K562 (cell line): ENCODE measurements around the gene EBI3. TPM values are rescaled to one million over a fixed set of nuclear protein-coding genes. Genes with fewer than 3 reads are reported as not detected.

ENCODE experiments used
- ARID1B ChIP-seq: fragments of 450-650 bp; IDR thresholded peaks from 2 replicates; pipeline ENCODE4 v1.6.1; 2016; ENCODE audit warnings: antibody characterized with exemption, mild to moderate bottlenecking, inconsistent platforms
- ASH1L ChIP-seq: fragments of 450-650 bp; IDR thresholded peaks from 2 replicates; pipeline ENCODE4 v1.6.1; 2018; ENCODE audit warnings: borderline replicate concordance, mild to moderate bottlenecking, low read depth; ENCODE audit not compliant: partially characterized antibody
- CBX3 ChIP-seq, 2 experiments: IDR thresholded peaks; 1 replicate in 1 of 2; 2 replicates in 1 of 2; pipeline ENCODE4 v1.6.1; 2012; ENCODE audit warnings: inconsistent platforms in 2 of 2, low read length in 2 of 2, borderline replicate concordance in 1 of 2, control low read depth in 1 of 2
- CREB3 ChIP-seq: fragments of 450-650 bp; conservative IDR thresholded peaks from 2 replicates; pipeline ENCODE4 v1.6.1; 2016; ENCODE audit warnings: missing genetic modification characterization, low read depth, mild to moderate bottlenecking, missing compliant biosample characterization, moderate library complexity
- FIP1L1 ChIP-seq: fragments of 200-400 bp; formaldehyde crosslinking; IDR thresholded peaks from 2 replicates; pipeline ENCODE4 v1.6.1; 2018; ENCODE audit warnings: mild to moderate bottlenecking, low read depth, low read length; ENCODE audit not compliant: poor library complexity, severe bottlenecking
- FOXM1 ChIP-seq, 2 experiments: fragments of 450-650 bp in 1 of 2; sonication (generic) in 1 of 2; formaldehyde crosslinking in 1 of 2; IDR thresholded peaks; 2 replicates each; pipeline versions ENCODE4 v1.6.1 to v1.9.0; 2017 to 2022; ENCODE audit warnings: low read depth in 2 of 2, mild to moderate bottlenecking in 2 of 2, missing genetic modification reagents in 1 of 2, moderate library complexity in 1 of 2
- GABPA ChIP-seq: fragments of 200-800 bp; sonication (Bioruptor generic); conservative IDR thresholded peaks from 2 replicates; pipeline ENCODE4 v1.6.1; 2016; ENCODE audit warnings: low read depth, missing genetic modification characterization, missing compliant biosample characterization
- HDAC2 ChIP-seq: fragments of 450-650 bp; IDR thresholded peaks from 2 replicates; pipeline ENCODE4 v1.6.1; 2016; ENCODE audit warnings: mild to moderate bottlenecking
- NFIX ChIP-seq: fragments of 250-450 bp; sonication (Bioruptor Pico); IDR thresholded peaks from 2 replicates; pipeline ENCODE4 v1.4.0; 2020; ENCODE audit warnings: low read depth, mild to moderate bottlenecking, moderate library complexity
- POLR2A ChIP-seq: fragments of 450-650 bp; conservative IDR thresholded peaks from 2 replicates; pipeline ENCODE4 v1.6.1; 2016
- RNF219 ChIP-seq: fragments of 250-450 bp; sonication (Bioruptor Pico); IDR thresholded peaks from 2 replicates; pipeline ENCODE4 v1.5.0; 2022; ENCODE audit warnings: mild to moderate bottlenecking
- SPI1 ChIP-seq: IDR thresholded peaks from 2 replicates; pipeline ENCODE4 v1.6.1; 2011; ENCODE audit warnings: low read depth, low read length, control low read depth, borderline replicate concordance
- ZBTB49 ChIP-seq: sonication (generic); formaldehyde crosslinking; IDR thresholded peaks from 2 replicates; pipeline ENCODE4 v1.8.0; 2022; ENCODE audit warnings: missing genetic modification reagents, mild to moderate bottlenecking, borderline replicate concordance
- polyA plus RNA-seq, 8 experiments: library from polyadenylated mRNA; depleted of rRNA in 4 of 8; stranded (reverse) in 5 of 8; unstranded in 3 of 8; fragments of >200 nt; fragmentation: Nextera tagmentation in 2 of 8; fragmentation: Illumina TruSeq in 1 of 8; extraction: Ambion mirVana in 2 of 8; extraction: Trizol in 1 of 8; gene quantifications; 2 replicates each; pipeline versions ENCODE4 v1.2.1 to v1.2.3, GENCODE V29; 2011 to 2014; ENCODE audit warnings: inconsistent platforms in 1 of 8, missing spikeins in 1 of 8
- total RNA-seq, 7 experiments: library from RNA; depleted of rRNA in 6 of 7; stranded (reverse); fragments of >200 nt in 6 of 7; fragmentation: Illumina TruSeq in 2 of 7; extraction: Trizol in 2 of 7; gene quantifications; 2 replicates each; pipeline versions ENCODE4 v1.2.1 to v1.2.3, GENCODE V29; 2011 to 2021; ENCODE audit warnings: low replicate concordance in 1 of 7
- TF ChIP-seq, protein P1 (sequence below): fragments of 250-450 bp; sonication (Bioruptor Pico); IDR thresholded peaks from 2 replicates; pipeline ENCODE4 v1.4.0; 2020

EBI3 gene
- total and polyA plus RNA-seq, 9 of the 15 experiments (the other 6 are each of a cell fraction or from before 2014, with no cell fraction given): 0.08 to 0.35 (median 0.22) TPM; not detected in 6

GRCh38 chr19:4246767-4247593, 17.7 kb downstream of the EBI3 start, which contains the start of gene YJU2 (continued):
- no peak for TF ChIP-seq ZBTB49 (CRISPR knock-in tag)
- no peak for TF ChIP-seq RNF219 (CRISPR knock-in tag)
- no peak for TF ChIP-seq NFIX (CRISPR knock-in tag)
- peak; percentile 67 for TF ChIP-seq HDAC2
- peak; percentile 67; the same call in 1 of the 2 replicates for TF ChIP-seq SPI1
- TF ChIP-seq CBX3 (IDR thresholded peaks at IDR 0.05; ENCODE audit: borderline replicate concordance in 1 of 2, low read length in 2 of 2): peak in 1 of 2 experiments; percentile 98; a peak in 2 of 3 replicates
- no peak for TF ChIP-seq ARID1B
- TF ChIP-seq, protein P1, sequence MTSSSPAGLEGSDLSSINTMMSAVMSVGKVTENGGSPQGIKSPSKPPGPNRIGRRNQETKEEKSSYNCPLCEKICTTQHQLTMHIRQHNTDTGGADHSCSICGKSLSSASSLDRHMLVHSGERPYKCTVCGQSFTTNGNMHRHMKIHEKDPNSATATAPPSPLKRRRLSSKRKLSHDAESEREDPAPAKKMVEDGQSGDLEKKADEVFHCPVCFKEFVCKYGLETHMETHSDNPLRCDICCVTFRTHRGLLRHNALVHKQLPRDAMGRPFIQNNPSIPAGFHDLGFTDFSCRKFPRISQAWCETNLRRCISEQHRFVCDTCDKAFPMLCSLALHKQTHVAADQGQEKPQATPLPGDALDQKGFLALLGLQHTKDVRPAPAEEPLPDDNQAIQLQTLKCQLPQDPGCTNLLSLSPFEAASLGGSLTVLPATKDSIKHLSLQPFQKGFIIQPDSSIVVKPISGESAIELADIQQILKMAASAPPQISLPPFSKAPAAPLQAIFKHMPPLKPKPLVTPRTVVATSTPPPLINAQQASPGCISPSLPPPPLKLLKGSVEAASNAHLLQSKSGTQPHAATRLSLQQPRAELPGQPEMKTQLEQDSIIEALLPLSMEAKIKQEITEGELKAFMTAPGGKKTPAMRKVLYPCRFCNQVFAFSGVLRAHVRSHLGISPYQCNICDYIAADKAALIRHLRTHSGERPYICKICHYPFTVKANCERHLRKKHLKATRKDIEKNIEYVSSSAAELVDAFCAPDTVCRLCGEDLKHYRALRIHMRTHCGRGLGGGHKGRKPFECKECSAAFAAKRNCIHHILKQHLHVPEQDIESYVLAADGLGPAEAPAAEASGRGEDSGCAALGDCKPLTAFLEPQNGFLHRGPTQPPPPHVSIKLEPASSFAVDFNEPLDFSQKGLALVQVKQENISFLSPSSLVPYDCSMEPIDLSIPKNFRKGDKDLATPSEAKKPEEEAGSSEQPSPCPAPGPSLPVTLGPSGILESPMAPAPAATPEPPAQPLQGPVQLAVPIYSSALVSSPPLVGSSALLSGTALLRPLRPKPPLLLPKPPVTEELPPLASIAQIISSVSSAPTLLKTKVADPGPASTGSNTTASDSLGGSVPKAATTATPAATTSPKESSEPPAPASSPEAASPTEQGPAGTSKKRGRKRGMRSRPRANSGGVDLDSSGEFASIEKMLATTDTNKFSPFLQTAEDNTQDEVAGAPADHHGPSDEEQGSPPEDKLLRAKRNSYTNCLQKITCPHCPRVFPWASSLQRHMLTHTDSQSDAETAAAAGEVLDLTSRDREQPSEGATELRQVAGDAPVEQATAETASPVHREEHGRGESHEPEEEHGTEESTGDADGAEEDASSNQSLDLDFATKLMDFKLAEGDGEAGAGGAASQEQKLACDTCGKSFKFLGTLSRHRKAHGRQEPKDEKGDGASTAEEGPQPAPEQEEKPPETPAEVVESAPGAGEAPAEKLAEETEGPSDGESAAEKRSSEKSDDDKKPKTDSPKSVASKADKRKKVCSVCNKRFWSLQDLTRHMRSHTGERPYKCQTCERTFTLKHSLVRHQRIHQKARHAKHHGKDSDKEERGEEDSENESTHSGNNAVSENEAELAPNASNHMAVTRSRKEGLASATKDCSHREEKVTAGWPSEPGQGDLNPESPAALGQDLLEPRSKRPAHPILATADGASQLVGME (CRISPR knock-in tag): no peak
- no peak for TF ChIP-seq FIP1L1
- peak; percentile 99 for TF ChIP-seq ASH1L
- 0 out of 2 replicates have a peak, but pooled peaks have one; percentile 38 for TF ChIP-seq CREB3 (tag)
- TF ChIP-seq FOXM1 (IDR thresholded peaks at IDR 0.05; ENCODE audit: low read depth): peak; percentile 69; the same call in 1 of the 2 replicates
- TF ChIP-seq FOXM1 (CRISPR knock-in tag; IDR thresholded peaks at IDR 0.05; ENCODE audit: low read depth): no peak
- TF ChIP-seq POLR2A: peak; percentile 93
- TF ChIP-seq GABPA (tag): peak; percentile 99
